HTR-8/SVneo (cell line): ENCODE measurements around the gene LCN1.

Experiments
- DNase-seq: peaks from one replicate; pipeline ENCODE4 v3.0.0; 2011; ENCODE audit warnings: low spot score, mixed read lengths; ENCODE audit not compliant: insufficient read length
- FAIRE-seq: peaks from 2 replicates; lab custom pipeline; 2011; peaks lifted over from hg19 to GRCh38; lab: Jason Lieb, UNC

LCN1 gene

DNA sequence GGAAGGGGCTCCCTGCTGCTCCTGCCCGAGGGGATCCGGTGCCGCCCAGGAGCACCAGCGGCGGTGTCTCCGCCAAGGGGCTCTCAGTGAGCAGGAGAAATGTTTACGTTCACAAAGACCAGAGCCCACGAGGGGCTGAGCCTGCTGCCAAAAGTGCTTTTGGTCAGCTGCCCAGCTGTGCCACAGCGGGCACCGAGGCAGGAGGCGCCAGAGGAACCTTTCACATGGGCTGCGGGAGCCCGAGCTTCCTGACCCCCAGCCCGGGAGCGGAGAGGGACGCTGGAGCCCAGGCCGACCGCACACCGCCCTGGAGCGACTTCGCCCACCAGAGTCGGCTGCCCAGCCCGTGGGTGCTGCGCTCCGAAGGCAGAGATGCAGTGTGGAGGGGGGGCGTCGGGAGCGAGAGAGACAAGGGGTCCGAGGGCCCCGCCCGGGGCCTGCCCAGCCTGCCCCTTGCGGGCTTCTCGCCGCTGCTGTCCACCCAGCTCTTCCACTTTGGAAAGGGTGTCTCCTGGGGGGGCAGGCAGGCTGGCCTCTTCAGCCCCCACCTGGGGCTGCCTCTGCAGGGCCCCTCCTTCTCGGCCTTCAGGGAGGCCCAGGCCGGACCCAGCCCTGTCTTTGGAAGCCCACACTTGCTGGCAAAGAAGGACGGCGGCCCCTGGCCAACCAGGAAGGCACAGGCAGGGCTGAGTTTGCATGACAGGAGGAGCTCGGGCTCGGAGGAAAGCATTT is 33.8 kb upstream of the LCN1 start:
- FAIRE-seq (no peak), DNase-seq (no peak)

- FAIRE-seq (no peak), DNase-seq (no peak)
Measured at GRCh38 chr9:135488013-135488330, 33.3 kb upstream of the LCN1 start.

GRCh38 chr9:135488527-135488926 is 32.7 kb upstream of the LCN1 start:
- DNase-seq (no peak), FAIRE-seq (no peak)

DNA sequence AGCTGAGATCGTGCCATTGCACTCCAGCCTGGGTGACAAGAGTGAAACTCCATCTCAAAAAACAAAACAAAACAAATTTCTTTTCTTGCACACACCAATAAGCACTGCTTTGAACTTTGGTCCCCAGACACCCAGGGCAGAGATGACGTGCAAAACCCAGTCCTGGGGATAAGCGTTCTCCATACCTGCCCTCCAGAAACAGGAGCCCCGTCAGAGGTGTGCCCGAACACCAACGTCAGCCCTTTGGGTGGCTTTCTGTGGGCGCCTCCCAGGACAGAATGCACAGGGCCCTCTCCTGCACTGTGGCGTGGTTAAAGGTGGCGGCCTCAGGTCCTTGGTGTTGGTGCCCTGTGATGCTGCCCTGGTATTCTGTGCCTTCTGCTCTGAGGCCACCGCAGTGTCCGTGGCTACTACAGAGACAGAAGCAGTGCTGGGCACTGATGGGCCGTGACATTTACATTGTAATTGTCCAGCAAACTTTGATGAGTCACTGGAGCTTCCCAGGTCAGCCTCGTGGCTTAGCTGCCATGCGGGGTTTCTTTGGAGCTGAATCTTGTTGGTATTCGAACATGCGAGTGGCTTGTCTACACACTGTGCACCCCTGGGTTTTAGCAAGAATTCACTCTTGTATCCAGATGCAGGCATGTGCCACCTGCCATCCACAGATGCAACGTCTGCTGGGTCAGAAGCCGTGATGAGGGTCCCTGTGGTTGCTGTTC is 31.9 kb upstream of the LCN1 start:
- FAIRE-seq, result no peak

GRCh38 chr9:135490166-135490870 is 30.9 kb upstream of the LCN1 start:
- no peak for DNase-seq
- FAIRE-seq, result no peak

More for the DNA sequence above, 31.9 kb upstream of the LCN1 start:
- no peak for DNase-seq

DNA sequence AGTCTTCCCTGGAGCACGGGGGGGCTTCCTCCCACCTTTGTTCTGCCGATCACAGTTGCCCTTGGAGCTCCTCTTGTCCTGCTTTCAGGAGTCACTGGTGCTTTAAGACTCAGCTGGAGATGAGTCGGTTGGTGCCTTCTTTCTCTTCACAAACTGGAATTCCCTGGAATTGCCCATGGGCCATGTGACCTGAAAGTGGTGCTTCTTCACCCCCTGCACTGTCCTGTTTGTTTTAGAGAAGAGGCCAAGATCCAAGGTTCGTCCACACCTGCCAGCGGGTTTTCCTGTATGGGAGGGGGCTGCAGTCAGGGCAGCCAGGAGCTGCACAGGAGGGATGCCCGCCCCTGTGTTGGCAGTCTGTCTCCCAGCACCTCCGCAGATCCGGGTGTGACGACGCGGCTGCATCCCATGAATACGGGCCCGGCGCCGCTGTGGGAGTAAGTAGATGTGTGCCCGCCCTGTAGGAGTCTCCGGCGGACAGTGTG is 30.2 kb upstream of the LCN1 start:
- DNase-seq (no peak), FAIRE-seq (no peak)

GRCh38 chr9:135491764-135492163 is 29.5 kb upstream of the LCN1 start:
- DNase-seq (no peak), FAIRE-seq (no peak)

DNA sequence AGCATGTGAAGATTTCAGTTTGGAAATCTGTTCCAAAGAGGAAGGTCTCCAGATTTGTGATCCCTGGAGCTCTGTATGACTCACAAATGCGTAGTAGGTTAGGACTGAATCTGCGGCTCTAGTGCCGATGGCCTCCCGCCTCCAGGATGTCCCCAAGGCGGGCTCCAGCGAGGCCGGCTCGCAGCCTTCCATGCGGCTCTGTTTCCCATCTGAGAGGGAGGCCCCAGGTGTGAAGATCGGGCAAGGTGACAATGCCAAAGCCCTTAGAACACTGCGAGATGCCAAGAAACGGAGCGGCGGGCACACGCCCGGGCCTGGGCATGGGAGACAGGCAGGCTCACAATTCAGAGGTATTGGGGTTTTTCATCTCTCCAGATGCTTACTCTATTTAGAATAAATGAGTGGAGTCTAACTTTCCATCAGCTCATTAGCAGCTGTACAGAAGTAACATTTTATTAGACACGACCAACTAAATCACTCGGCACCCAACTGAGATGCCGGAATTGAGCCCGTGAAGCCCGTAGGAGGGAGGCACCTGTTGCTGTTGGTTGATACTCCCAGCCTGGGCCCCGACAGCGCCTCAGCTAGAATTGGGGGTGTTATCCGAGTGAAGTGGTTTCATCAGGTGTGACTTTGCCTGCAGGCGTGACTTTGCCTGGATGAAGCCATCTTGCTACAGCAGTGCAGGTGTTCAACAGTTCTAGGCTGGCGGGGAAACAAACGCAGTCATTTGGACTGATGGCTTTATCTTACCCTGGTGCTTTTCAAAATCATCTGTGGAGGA is 28.2 kb upstream of the LCN1 start:
- FAIRE-seq (no peak), DNase-seq (no peak)

- FAIRE-seq (no peak), DNase-seq (no peak)
Measured at GRCh38 chr9:135494791-135495559, 26.3 kb upstream of the LCN1 start.

DNA sequence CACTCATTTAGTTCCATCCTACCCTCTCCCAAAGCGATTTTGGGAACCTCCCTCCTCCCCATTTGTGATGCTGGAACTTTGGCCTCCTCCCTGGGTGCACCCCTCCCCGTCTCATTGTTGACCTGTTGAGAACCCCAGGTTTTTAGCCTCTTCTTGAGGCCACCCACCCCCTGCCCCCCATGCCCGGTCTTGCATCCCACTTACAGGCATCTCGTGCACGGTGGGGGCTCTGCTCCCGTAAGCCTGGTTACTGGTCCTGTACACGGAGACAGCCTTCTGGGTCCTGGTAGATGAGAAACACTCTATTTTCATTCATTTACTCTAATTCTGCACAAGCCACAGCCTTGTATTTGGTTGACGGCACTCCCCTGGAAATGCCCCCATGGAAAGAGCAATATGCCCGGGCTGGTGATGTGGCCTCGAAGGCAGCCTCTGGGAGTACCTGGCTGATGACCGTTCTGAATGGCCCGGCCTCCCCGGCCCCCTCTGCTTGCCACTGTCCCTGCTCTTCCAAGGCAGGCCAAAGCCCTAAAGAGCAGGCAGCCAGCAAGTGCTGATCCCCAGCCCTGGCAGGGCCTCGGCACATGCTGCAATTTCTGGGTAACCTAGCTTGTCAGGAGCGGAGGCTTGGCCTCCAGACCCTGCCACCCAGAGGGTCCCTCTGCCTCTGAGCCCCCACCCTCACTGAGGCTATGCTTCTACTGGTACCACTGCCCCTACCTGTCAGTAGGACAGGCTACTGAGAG is 22.7 kb upstream of the LCN1 start:
- DNase-seq (no peak), FAIRE-seq (no peak)

GRCh38 chr9:135499326-135500070 is 21.7 kb upstream of the LCN1 start:
- peak; percentile 82 for DNase-seq
- no peak for FAIRE-seq

GRCh38 chr9:135500071-135500524 is 21.1 kb upstream of the LCN1 start:
- no peak for DNase-seq
- FAIRE-seq, result no peak

DNA sequence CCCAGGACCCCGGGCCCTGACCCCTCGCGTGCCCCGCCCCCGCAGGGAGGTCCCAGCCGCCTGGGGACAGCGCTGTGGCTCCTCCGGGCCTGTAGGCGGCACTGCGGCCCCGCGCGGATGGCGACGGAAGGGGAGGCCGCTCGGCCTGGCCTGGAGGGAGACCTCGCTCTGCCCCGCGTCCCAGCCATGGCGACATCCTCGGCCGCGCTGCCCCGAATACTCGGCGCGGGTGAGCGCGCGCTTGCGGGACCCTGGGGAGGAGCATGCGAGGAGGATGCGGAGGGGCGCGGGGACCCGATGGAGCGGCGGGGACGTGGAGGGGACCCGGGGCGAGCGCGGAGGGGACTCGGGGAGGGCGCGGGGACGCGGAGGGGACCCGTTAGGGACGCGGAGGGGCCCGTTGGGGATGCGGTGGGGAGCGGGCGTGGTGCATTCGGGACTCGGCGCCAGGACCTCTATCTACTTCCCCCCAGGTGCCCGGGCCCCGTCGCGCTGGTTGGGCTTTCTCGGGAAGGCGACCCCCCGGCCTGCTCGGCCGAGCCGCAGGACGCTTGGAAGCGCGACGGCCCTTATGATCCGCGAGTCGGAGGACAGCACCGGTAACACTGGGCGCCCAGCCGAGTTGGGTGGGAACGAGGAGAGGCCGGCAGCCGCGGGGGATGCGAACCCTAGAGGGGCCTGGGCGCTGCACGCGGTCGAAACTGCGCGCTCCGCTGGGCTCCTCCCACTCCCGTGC is 20.5 kb upstream of the LCN1 start, which contains the start of gene MRPS2:
TSS of gene MRPS2 (plus strand) at position 158 of the 736 bp plus-strand sequence. CDS start at position 187, 29 bp downstream.
- peak; percentile 80 for FAIRE-seq
- peak; percentile 79 for DNase-seq

DNA sequence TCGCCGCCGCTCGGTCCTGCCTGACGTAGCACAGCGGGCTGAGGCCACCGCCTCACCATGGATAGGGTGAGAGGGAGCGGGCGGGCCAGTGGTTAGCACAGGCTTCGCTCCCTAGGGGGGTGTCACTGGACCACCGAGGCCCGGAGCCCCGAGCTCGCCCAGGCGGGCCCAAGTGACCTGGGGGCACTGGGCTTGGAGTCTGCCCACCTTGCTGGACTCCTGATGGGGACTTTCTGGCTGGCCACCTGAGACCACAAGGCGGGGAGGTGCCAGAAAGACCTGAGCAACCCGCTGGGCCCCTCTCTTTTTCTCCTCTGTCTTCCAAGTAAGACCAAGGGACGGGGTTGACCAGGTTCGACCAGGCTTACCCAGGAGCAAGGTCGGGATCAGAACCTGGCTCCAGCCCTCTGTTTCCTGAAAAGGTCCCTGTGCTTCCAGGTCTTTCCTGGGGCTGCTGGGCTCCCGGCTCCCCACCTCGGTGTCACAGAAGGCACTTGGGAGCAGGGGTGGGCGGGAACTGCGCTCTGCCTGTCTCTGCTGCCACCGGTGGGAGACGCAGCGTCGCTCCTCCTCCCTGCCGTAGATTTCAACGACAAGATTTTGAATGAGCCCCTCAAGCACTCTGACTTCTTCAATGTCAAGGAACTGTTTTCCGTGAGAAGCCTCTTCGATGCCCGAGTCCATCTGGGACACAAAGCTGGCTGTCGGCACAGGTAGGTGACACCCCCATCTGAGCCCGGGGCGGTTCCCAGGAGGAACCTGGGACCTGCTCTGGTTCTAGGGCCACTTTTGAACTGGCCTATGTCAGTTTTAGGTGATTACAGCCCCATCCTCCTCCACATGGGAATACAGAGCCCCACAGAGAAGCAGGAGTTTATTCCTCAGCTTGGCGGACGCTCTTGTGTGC is 19.7 kb upstream of the LCN1 start:
- peak; percentile 44 for DNase-seq
- FAIRE-seq, result no peak

DNA sequence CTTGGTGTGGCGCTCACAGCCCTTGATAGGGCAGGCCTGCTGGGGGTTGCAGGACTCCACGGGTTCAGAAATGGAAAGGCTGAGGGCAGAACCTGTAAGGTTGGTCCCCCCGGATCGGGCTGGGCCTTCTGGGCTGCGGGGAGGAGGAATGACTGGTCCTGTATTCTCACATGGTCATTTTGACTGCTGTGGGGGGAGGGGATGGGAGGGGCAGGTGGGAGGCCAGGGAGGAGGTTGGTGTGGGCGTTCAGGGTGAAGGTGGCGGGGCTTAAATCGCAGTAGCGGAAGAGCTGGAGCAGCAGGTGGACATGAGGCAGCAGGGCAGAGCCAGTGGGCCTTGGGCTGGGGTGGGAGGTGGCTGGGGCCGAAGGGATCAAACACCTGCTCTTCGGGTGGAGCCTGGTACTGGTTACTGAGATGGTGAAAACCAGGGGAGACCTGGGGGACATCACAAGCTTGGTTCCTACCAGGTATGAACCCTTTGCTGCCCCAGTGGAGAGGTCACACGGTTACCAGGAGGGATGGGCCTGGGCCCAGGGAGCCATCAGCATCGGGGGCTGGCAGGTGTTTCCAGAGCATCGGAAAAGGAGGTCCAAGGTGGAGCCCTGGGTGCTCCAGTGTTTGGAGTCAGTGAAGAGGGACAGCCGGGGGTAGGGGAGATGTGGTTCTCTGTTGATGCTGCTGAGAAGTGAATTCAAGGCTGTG is 18.9 kb upstream of the LCN1 start:
- no peak for FAIRE-seq
- DNase-seq, result no peak

DNA sequence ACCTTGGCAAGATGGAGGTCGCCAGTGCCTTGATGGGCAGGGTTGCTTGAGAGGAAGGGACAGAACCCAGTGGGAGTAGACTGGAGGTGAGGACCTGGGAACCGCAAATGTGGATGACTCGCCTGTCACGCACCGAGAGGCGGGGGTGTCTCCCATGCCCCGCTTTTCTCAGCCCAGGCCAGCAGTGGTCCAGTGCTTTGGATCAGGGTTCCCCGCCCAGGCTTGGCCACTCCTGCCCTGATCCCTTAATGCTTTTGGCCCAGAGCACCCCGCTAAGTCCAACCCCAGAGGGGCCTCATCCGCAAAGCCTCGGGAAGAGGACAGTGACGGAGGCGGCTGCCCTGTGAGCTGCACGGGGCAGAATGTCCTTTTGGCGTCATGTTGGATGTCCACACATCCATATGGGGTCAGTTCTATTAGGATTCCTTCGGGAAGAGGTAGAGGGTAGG is 18.3 kb upstream of the LCN1 start:
- FAIRE-seq (no peak), DNase-seq (no peak)
